WERI-Rb-1 (cell line): ENCODE data around the gene C1GALT1.

Source experiments
- DNase-seq: peaks from one replicate; pipeline ENCODE4 v3.0.0-alpha.2; 2020
- H3K27ac ChIP-seq: fragments of 250-450 bp; sonication (Bioruptor Pico); 2 replicates; pipeline ENCODE4 v1.5.1; 2020; ENCODE audit warnings: mild to moderate bottlenecking, moderate library complexity
- H3K27me3 ChIP-seq: fragments of 250-450 bp; sonication (Bioruptor Pico); 2 replicates; pipeline ENCODE4 v1.5.1; 2021; ENCODE audit warnings: mild to moderate bottlenecking, low read depth, moderate library complexity; ENCODE audit not compliant: insufficient read depth, severe bottlenecking
- H3K36me3 ChIP-seq: fragments of 250-450 bp; sonication (Bioruptor Pico); 2 replicates; pipeline ENCODE4 v1.5.1; 2020; ENCODE audit warnings: mild to moderate bottlenecking, moderate library complexity
- H3K4me3 ChIP-seq: 2 replicates; pipeline ENCODE4 v1.5.1; 2011; ENCODE audit warnings: low read depth, mild to moderate bottlenecking, control low read depth, low read length
- H3K9me3 ChIP-seq: fragments of 250-450 bp; sonication (Bioruptor Pico); 2 replicates; pipeline ENCODE4 v1.5.1; 2021; ENCODE audit warnings: mild to moderate bottlenecking, moderate library complexity; ENCODE audit not compliant: severe bottlenecking
- CTCF ChIP-seq: IDR thresholded peaks from 2 replicates; pipeline ENCODE4 v1.5.1; 2011; ENCODE audit warnings: low read depth, mild to moderate bottlenecking, control low read depth, inconsistent platforms, low read length

The C1GALT1 gene

GRCh38 chr7:7254319-7254718 is 72.0 kb downstream of the C1GALT1 start:
- Histone ChIP-seq H3K4me3 (no peak overlapping the region), H3K27ac (no peak overlapping the region), H3K9me3 (no peaks in the 10 kb centered on the region), H3K27me3 (no peaks in the 10 kb centered on the region), H3K36me3 (peaks cover 25% of the 10 kb centered on the region)
- no peak for TF ChIP-seq CTCF
- no peak for DNase-seq

GRCh38 chr7:7254908-7255307 is 72.6 kb downstream of the C1GALT1 start:
- Histone ChIP-seq H3K27me3 (no peaks in the 10 kb centered on the region), H3K36me3 (peaks cover 23% of the 10 kb centered on the region), H3K4me3 (no peak overlapping the region), H3K27ac (no peak overlapping the region), H3K9me3 (no peaks in the 10 kb centered on the region)
- DNase-seq, result no peak
- no peak for TF ChIP-seq CTCF

GRCh38 chr7:7256731-7257274 is 74.5 kb downstream of the C1GALT1 start:
- Histone ChIP-seq H3K27me3 (no peaks in the 10 kb centered on the region), H3K9me3 (peaks cover 4% of the 10 kb centered on the region), H3K4me3 (no peak overlapping the region), H3K27ac (no peak overlapping the region), H3K36me3 (peaks cover 16% of the 10 kb centered on the region)
- TF ChIP-seq CTCF, result no peak
- DNase-seq, result no peak

- TF ChIP-seq CTCF, result no peak
- Histone ChIP-seq H3K27ac (no peak overlapping the region), H3K27me3 (no peaks in the 10 kb centered on the region), H3K9me3 (peaks cover 4% of the 10 kb centered on the region), H3K36me3 (peaks cover 16% of the 10 kb centered on the region), H3K4me3 (no peak overlapping the region)
- no peak for DNase-seq
These were observed 75.8 kb downstream of the C1GALT1 start for GRCh38 chr7:7257899-7258692.

- Histone ChIP-seq H3K36me3 (peaks cover 8% of the 10 kb centered on the region), H3K9me3 (peaks cover 4% of the 10 kb centered on the region), H3K4me3 (no peak overlapping the region), H3K27ac (no peak overlapping the region), H3K27me3 (no peaks in the 10 kb centered on the region)
- no peak for TF ChIP-seq CTCF
- DNase-seq, result no peak
These were observed 79.5 kb downstream of the C1GALT1 start for GRCh38 chr7:7261863-7262262.
